ENCODE data around the gene CLEC3B. TPM values are rescaled to one million over a fixed set of nuclear protein-coding genes. Genes with fewer than 3 reads are reported as not detected.

Gene CLEC3B
- total and polyA plus RNA-seq, 2 donors (not counting 3 experiments of a cell fraction or from before 2014, with no cell fraction given), result 1.8 TPM; not detected in 1

GRCh38 chr3:44999782-45000181 is 26.3 kb upstream of the CLEC3B start:
- no peak overlapping the region for H3K9ac ChIP-seq (replicated peaks; ENCODE audit: extremely low read depth, insufficient read depth, low read length)
- H3K4me3 ChIP-seq (replicated peaks in 1 of 3; ENCODE audit: insufficient read depth in 1 of 3, low read depth in 1 of 3, low read length in 3 of 3), result no peak overlapping the region
- no TSS peak for BruUV-seq (replicated peaks)
- H3K9me3 ChIP-seq (replicated peaks; ENCODE audit: control insufficient read depth, insufficient read depth, low read length), result no peaks in the 10 kb centered on the region
- intact Hi-C loops (cut with micrococcal nuclease) (no loop called here), dilution Hi-C loops (cut with MboI; ENCODE audit: extremely low pct_ligation_motif_present, low sequenced_read_pairs) (no loop called here)
- no peak overlapping the region for H2AFZ ChIP-seq (ENCODE audit: low read depth, low read length)
- H3K4me1 ChIP-seq (ENCODE audit: control insufficient read depth, extremely low read depth, insufficient read depth, low read length), result peaks cover 20% of the 10 kb centered on the region
- H3K79me2 ChIP-seq (ENCODE audit: control insufficient read depth, insufficient read depth, low read length), result no peaks in the 10 kb centered on the region
- CTCF ChIA-PET, result no interaction called here
- peaks cover 10 to 12% of the 10 kb centered on the region in 2 experiments for H3K36me3 ChIP-seq (ENCODE audit: control insufficient read depth in 2 of 2, extremely low read depth in 1 of 2, insufficient read depth in 2 of 2, low read length in 2 of 2)
- H3K9me1 ChIP-seq (replicated peaks; ENCODE audit: control insufficient read depth, extremely low read depth, insufficient read depth, low read length), result no peaks in the 10 kb centered on the region
- POLR2A ChIA-PET, result no interaction called here
- no peak overlapping the region for H3K4me2 ChIP-seq (ENCODE audit: insufficient read depth, low read length)
- no peak overlapping the region for H3K27ac ChIP-seq (ENCODE audit: insufficient read depth, low read depth, low read length)
- DNase-seq (ENCODE audit: low read depth, low spot score) (no peak), FAIRE-seq (no peak)
- no peaks in the 10 kb centered on the region for H4K20me1 ChIP-seq (replicated peaks; ENCODE audit: control insufficient read depth, extremely low read depth, insufficient read depth, low read length)
- H3K27me3 ChIP-seq (ENCODE audit: control insufficient read depth in 2 of 2, insufficient read depth in 2 of 2, low read length in 2 of 2), result no peaks in the 10 kb centered on the region
- TF ChIP-seq FOS (IDR thresholded peaks at IDR 0.05; ENCODE audit: borderline replicate concordance, insufficient read depth, low read length) (no peak), MAX (IDR thresholded peaks at IDR 0.05; ENCODE audit: insufficient read depth, insufficient read length) (no peak)

GRCh38 chr3:45000823-45001222 is 25.3 kb upstream of the CLEC3B start:
- dilution Hi-C loops (cut with MboI; ENCODE audit: extremely low pct_ligation_motif_present, low sequenced_read_pairs), result no loop called here
- POLR2A ChIA-PET, result no interaction called here
- H2AFZ ChIP-seq (ENCODE audit: low read depth, low read length), result no peak overlapping the region
- CTCF ChIA-PET, result interaction anchor here (1.0 to 3.5 kb wide), 6 partner anchors 8 to 467 kb away, joined by 3 to 16 read pairs (median 5); partner anchors contain the start of genes EXOSC7, TMEM158 and ZDHHC3
- TF ChIP-seq POLR2AphosphoS5 (IDR thresholded peaks at IDR 0.05; ENCODE audit: insufficient read depth, low read depth, low read length) (no peak), POLR2A (IDR thresholded peaks at IDR 0.05; ENCODE audit: low read depth, low read length) (no peak), EZH2 (IDR thresholded peaks at IDR 0.05; ENCODE audit: borderline replicate concordance, low read depth, low read length, severe bottlenecking) (no peak), CTCF (IDR thresholded peaks at IDR 0.05; ENCODE audit: extremely low read depth in 1 of 2, insufficient read depth in 1 of 2, low read depth in 1 of 2, low read length in 2 of 2) (no peak), MAX (IDR thresholded peaks at IDR 0.05; ENCODE audit: insufficient read depth, insufficient read length) (no peak), FOS (IDR thresholded peaks at IDR 0.05; ENCODE audit: borderline replicate concordance, insufficient read depth, low read length) (no peak), MYC (IDR thresholded peaks at IDR 0.05; ENCODE audit: low read depth, low read length) (no peak), JUN (IDR thresholded peaks at IDR 0.05; ENCODE audit: borderline replicate concordance, insufficient read depth, insufficient read length, low read depth) (no peak), GATA2 (IDR thresholded peaks at IDR 0.05; ENCODE audit: insufficient read depth, insufficient read length, low read depth, low read length) (no peak)
- H3K9me3 ChIP-seq (replicated peaks; ENCODE audit: control insufficient read depth, insufficient read depth, low read length), result no peaks in the 10 kb centered on the region
- no peak overlapping the region for H3K4me2 ChIP-seq (ENCODE audit: insufficient read depth, low read length)
- no TSS peak for BruUV-seq (replicated peaks)
- no peak for FAIRE-seq
- peaks cover 13% of the 10 kb centered on the region for H3K4me1 ChIP-seq (ENCODE audit: control insufficient read depth, extremely low read depth, insufficient read depth, low read length)
- no peak overlapping the region for H3K9ac ChIP-seq (replicated peaks; ENCODE audit: extremely low read depth, insufficient read depth, low read length)
- H3K27me3 ChIP-seq (ENCODE audit: control insufficient read depth in 2 of 2, insufficient read depth in 2 of 2, low read length in 2 of 2), result no peaks in the 10 kb centered on the region
- no peak for DNase-seq (ENCODE audit: low read depth, low spot score)
- H3K79me2 ChIP-seq (ENCODE audit: control insufficient read depth, insufficient read depth, low read length), result no peaks in the 10 kb centered on the region
- intact Hi-C loops (cut with micrococcal nuclease), result no loop called here
- no peaks in the 10 kb centered on the region for H4K20me1 ChIP-seq (replicated peaks; ENCODE audit: control insufficient read depth, extremely low read depth, insufficient read depth, low read length)
- peaks cover 10 to 12% of the 10 kb centered on the region in 2 experiments for H3K36me3 ChIP-seq (ENCODE audit: control insufficient read depth in 2 of 2, extremely low read depth in 1 of 2, insufficient read depth in 2 of 2, low read length in 2 of 2)
- no peak overlapping the region for H3K4me3 ChIP-seq (replicated peaks in 1 of 3; ENCODE audit: insufficient read depth in 1 of 3, low read depth in 1 of 3, low read length in 3 of 3)
- H3K27ac ChIP-seq (ENCODE audit: insufficient read depth, low read depth, low read length), result no peak overlapping the region
- no peaks in the 10 kb centered on the region for H3K9me1 ChIP-seq (replicated peaks; ENCODE audit: control insufficient read depth, extremely low read depth, insufficient read depth, low read length)
